GM19238 (cell line): ENCODE measurements around the gene NRP2.

Experiments used
- DNase-seq: peaks from one replicate; pipeline ENCODE4 v3.0.0; 2011; ENCODE audit warnings: low spot score; ENCODE audit not compliant: insufficient read length

NRP2 gene

GRCh38 chr2:205686056-205686782, 3.9 kb downstream of the NRP2 start:
- DNase-seq = no peak

GRCh38 chr2:205686783-205687640, 4.7 kb downstream of the NRP2 start:
- no peak for DNase-seq

- DNase-seq = no peak
These were observed 5.3 kb downstream of the NRP2 start for GRCh38 chr2:205687641-205687956.

DNA sequence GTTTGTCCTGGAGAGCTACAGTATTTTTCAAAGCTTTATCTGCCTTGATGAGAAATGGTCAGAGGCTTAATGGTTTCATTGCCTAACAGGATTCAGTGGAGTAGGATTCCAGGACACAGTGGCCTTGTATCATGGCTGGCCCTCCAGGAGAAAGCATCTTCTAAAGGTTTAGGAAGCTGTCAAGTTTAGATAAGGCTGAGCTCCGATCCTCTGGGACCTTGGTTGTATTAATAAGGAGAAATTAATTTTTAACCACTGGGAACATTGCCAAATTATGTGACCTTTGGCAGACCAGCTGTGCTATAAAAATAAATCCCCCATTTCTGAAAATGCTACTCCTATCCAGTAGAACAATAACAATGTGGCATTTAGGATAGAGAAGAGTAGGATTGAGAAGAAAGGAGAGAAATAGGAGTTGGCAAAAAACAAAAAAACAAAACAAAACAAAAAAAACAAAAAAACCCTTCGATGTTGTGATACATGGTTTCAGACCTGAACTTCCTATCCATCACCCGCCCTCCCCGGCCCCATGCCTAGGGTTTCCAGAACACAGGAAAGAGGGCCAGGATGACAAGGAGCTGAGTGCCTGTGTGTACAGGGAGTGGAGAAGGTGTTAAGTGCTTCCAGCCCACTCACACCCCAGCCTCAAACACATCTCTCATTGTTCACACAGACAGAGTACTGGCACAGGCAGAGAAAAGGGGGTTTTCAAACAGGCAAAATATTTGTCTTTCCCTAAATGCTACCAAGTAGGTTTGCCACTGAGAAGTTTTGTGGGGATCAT, 6.3 kb downstream of the NRP2 start:
- no peak for DNase-seq

- DNase-seq = no peak
These were observed 7.5 kb downstream of the NRP2 start for GRCh38 chr2:205689820-205690219.

DNA sequence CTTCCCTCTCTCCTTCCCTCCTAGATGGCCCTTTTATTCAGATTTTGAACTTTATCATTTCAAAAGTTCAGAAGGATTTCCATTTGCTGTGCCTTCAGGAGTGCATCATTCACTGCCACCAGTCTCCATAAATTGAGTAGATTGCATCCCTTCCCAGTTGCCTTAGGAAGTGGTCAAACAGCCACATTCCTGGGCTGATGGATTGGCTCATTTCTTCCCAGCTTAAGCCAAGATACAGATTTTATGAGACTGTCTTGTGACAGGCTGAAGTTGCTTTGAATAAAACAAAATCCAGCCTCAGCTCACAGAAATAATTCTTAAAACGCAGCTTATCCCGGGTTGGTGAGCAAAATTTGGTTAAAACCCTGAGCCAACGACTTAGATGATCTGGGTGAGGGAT, 9.8 kb downstream of the NRP2 start:
- no peak for DNase-seq

- DNase-seq = no peak
These were observed 12.0 kb downstream of the NRP2 start for GRCh38 chr2:205694256-205694655.

GRCh38 chr2:205695460-205695991, 13.2 kb downstream of the NRP2 start:
- DNase-seq = no peak

GRCh38 chr2:205696331-205696926, 14.1 kb downstream of the NRP2 start:
- DNase-seq = no peak

DNA sequence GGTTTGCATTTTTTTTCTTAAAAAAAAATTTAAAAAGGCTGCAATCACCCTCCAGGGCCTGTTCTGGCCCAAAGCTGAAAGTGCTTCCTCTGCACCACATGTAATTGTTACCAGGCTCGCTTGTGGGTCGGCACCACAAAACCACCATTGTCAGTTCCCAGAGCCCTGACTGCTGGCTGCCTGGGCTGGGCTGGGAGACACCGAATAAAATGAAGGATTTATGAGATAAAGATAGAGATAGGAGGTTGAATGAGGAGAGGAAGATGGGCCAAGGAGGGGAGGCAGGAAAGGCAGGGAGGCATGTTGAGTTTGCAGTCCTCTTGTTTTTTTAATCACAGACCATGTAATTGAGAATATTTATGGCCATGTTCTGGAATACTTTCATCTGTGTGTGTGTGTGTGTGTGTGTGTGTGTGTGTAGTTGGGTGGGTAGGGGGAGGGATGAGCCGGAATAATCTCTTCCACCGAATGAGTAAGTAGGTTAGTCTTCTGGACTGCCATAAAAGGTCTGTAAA, 14.7 kb downstream of the NRP2 start:
- DNase-seq = no peak

DNA sequence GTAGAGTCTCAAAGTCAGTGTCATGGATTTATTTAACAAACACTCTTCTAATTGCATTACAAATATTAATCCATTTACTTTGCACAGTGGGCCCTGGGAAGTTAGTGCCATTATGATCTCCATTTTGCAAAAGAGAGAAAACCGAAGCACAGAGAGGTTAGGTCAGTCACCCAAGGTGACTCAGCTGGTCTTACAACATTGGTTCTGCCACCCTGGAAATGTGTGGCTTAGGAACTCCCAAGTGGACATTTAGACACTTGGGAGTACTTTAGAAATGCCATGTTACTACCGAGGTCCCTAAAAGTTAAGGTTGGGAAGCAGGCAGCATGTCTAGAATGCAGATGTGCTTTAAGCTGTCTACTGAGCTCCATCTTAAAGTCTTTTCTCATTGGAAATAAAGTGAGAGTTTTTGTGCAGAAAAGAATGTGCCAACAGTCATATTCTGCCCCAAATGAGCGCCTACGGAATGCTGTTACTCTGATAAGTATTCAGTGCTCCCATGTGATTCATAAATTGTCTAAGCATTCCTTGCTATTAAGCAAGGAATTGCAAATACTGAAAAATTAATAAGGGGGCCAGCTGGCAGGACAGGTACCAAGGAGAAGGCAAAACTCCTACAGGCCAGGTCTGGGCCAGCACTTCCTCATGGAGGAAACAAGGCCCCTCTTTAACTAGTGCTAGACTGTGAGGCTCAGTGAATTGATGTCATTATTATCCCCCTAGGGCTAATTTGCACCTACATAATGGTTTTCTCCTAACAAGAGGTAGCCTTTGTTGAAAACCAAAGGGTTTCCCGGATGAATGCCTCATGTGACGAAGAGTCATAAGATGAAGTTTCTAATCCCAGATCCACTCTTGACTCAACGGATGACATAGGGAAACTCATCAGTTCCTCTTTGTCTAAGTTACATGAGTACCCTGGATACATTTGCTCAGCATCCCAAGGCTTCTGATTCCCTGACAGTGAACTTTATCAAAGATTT, 16.3 kb downstream of the NRP2 start:
- no peak for DNase-seq

DNA sequence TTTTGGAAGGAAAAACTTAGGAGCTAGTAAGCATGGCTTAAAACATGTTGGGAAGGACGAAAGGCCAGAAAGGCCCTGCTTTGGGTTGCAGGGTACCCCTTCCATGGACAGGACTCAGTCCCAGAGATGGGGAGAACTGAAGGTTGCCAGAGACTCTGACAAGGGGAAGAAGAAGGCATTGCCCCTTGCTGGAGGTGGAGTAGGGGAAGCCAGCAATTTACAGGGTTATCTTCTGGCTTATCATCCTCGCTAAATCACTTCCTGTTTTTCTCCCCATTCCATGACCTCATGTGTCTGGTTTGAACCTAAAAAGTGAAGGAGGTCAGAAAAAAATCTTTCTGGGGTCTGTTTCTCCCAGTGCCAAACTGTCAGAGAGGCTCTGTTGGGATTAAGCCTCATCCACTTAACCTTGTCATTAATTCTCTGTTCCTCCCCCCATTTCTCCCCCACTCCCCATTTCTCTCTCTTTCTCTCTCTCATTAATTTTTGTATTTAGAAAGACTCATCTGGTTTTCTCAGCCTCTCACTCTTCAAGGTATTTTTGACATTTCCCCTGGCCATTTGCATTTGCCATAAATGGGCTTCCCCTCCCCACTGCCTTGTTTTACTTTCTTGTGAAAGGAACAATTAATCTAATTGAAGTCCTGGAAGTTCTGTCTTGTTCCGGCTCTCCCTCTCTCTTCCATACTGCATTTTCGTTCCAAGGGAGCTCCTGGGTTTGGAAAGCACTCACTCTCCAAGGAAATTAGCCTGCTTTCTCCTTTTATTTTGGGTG, 17.4 kb downstream of the NRP2 start:
- DNase-seq = no peak

DNA sequence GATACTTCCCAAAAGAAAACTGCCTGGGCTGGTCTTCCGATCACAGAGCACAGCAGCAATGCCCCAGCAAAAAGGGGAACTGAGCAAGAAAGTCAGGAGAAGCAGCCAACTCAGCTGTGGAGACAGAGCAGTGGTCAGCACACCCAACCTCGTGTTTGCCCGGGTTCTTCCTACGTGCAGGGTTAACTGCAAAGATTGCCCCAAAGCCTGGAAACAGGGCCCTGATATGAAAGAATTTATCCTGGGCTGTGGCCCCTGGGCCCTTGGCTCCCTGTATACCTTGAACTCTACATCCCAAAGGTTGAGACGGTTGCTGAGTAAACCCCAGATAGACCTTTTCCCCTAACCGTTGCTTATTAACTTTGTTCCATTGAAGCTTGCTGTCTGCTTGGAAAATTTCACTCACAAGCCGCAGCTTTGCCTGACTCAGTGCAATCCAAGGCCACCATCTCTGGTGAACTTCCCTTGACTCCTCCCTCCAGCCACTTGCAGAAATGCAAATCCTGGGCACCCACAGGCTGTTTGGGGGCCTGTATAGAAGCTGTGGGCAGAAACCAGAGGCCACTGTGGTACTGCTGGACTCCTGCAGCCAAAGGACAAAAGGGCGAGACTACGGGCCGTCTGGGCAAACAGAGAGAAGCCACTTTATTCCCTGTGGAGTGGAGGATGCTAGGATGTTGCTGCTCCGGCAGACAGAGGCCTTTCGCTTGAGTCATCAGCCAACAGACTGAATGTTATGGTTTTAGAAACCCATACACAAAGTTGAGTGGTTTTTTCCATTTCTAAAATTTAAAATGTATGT, 18.2 kb downstream of the NRP2 start:
- DNase-seq = no peak

- no peak for DNase-seq
These were observed 19.2 kb downstream of the NRP2 start for GRCh38 chr2:205701509-205701908.

DNA sequence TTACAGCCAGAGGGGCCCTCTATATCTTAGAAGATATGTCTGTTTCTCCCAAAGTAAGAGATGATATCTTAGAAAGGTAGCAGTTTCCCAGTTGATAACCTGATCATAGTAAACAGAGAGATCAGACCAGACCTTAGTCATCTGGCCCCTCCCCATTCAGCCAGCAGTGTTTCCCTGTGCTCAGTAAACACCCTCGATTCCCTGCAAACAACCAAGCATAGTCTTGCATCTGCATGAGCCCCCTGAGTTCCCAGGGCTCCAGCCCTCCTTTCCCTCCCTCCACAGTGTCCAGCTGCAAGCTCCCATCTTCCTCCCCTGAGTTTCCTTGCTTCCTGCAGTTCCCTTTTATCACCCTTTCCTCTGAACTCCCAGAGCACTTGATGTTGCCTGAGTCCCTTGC, 20.3 kb downstream of the NRP2 start:
- no peak for DNase-seq

DNA sequence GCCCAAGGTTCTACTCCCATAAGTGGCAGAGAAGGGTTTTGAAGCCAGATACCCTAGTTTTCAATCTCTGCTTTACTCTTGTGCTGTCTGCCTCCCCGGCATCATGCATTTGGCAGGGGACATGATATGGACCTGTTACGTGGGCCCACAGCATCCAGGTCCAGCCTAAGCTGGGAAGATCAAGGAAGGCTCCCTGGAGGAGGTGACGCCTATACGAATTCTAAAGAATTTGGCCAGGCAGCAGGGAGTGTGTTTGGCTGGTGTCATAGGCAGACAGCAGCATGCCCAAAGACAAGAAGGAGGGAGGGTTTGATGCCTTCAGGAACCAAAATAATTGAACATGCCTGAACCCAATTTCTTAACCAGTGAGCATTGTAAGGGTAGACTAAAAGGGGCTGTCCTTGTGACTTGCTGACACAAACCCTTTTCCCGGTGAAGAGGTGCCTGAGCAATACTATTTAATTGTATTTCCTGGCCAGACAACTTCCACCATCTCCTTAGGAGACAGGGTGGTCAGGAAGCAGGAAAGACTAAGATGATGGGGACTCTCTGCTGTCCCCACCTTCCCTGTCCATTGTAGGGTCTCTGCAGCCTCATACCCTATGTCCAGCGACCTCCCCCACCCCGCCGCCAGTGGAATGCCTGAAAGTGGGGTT, 21.3 kb downstream of the NRP2 start:
- DNase-seq = no peak

DNA sequence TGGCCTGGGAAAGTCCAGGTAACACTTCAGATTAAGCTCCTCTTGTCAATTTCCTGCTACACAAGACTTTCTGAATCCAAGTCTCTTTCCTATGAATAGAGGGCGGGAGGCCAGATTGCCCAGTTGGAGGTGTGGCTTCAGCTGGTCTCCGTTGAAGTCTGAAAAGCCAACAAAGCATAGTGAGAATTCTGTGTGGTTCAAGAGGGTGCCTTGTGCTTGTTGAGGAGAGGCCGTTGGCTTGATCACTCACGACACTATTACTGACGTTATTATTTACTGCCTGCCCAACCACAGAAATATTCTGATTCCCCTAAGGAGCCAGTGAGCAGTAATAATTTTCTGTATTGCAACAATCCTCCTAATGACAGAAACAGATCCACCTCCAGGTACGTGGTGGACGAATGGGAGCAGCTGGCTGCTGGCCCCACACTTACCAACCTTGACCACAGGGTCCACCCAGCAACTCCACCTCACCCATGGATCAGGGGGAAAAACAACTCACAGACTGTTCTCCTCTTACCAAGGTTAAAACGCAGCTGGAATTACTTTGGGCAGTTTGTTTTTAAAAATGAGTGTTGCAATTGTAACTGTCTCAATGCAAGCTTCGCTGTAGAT, 21.9 kb downstream of the NRP2 start:
- no peak for DNase-seq
